B cell (primary cell): ENCODE measurements around the gene FMN1. TPM values are rescaled to one million over a fixed set of nuclear protein-coding genes. Genes with fewer than 3 reads are reported as not detected.
A peak's percentile ranks its signal among the peaks of the same experiment; 100 is the strongest.

ENCODE experiments used
- ATAC-seq: fragments of 200-7000 bp; cut with Tn5 transposase; one replicate; pipeline ENCODE4 v1.10.0; 2021; ENCODE audit warnings: low read depth, mild to moderate bottlenecking, moderate number of reproducible peaks, moderate library complexity
- CTCF ChIA-PET: fragments of 350-600 bp; sonication (Branson Sonifier 250); formaldehyde crosslinking; loops from one replicate; lab custom pipeline; 2021; ENCODE audit warnings: antibody characterized with exemption, inconsistent platforms; lab: Charles Lee
- POLR2A ChIA-PET: fragments of 350-600 bp; sonication (Branson Sonifier 250); formaldehyde crosslinking; loops from one replicate; lab custom pipeline; 2021; ENCODE audit warnings: antibody characterized with exemption; lab: Charles Lee
- DNase-seq: peaks from one replicate; pipeline ENCODE4 v3.0.0; 2013
- H2AFZ ChIP-seq: 2 replicates; pipeline ENCODE4 v1.6.1; 2012; ENCODE audit warnings: mild to moderate bottlenecking, low read depth, low read length; ENCODE audit not compliant: insufficient read depth, poor library complexity, severe bottlenecking
- H3K27ac ChIP-seq, 2 donors: 1 replicate in 1 of 2; 2 replicates in 1 of 2; pipeline ENCODE4 v1.5.1; 2012 to 2013; ENCODE audit warnings: low read length in 2 of 2, mild to moderate bottlenecking in 2 of 2, moderate library complexity in 1 of 2
- H3K27me3 ChIP-seq, 4 experiments: fragments of 200-600 bp in 1 of 4; sonication (generic) in 1 of 4; replicated peaks in 1 of 4; 1 replicate in 2 of 4; 2 replicates in 2 of 4; pipeline versions ENCODE4 v1.6.1 to v1.7.0; 2013 to 2016; ENCODE audit warnings: low read length in 3 of 4, mild to moderate bottlenecking in 2 of 4, mixed read lengths in 1 of 4, moderate library complexity in 1 of 4; ENCODE audit not compliant: insufficient read depth in 4 of 4, control insufficient read depth in 3 of 4; ENCODE audit errors: control extremely low read depth in 1 of 4
- H3K36me3 ChIP-seq, 2 experiments: replicated peaks in 1 of 2; 1 replicate in 1 of 2; 2 replicates in 1 of 2; pipeline versions ENCODE4 v1.6.1 to v1.7.1; 2013; ENCODE audit warnings: low read length in 1 of 2; ENCODE audit not compliant: insufficient read depth in 2 of 2, control insufficient read depth in 1 of 2; ENCODE audit errors: control extremely low read depth in 1 of 2, extremely low read depth in 1 of 2
- H3K4me1 ChIP-seq, 2 donors: fragments of 200-600 bp in 1 of 2; sonication (generic) in 1 of 2; 1 replicate in 1 of 2; 2 replicates in 1 of 2; pipeline versions ENCODE4 v1.5.1 to v1.6.1; 2013 to 2017; ENCODE audit warnings: low read length in 2 of 2; ENCODE audit not compliant: control insufficient read depth in 2 of 2, insufficient read depth in 2 of 2
- H3K4me2 ChIP-seq: replicated peaks from 2 replicates; pipeline ENCODE3; 2012; ENCODE audit warnings: mild to moderate bottlenecking, low read depth, low read length; ENCODE audit not compliant: poor library complexity, severe bottlenecking
- H3K4me3 ChIP-seq, 5 experiments: fragments of 200-600 bp in 1 of 5; sonication (generic) in 1 of 5; 1 replicate in 3 of 5; 2 replicates in 2 of 5; pipeline versions ENCODE4 v1.5.1 to v1.7.0; 2011 to 2016; ENCODE audit warnings: low read length in 4 of 5, mild to moderate bottlenecking in 4 of 5, low read depth in 2 of 5, control low read depth in 1 of 5, moderate library complexity in 1 of 5; ENCODE audit not compliant: insufficient read depth in 1 of 5; ENCODE audit errors: control extremely low read depth in 1 of 5, extremely low read depth in 1 of 5
- H3K79me2 ChIP-seq: fragments of 200-600 bp; sonication (generic); one replicate; pipeline ENCODE4 v1.6.0; 2016; ENCODE audit warnings: low read length; ENCODE audit not compliant: control insufficient read depth, insufficient read depth
- H3K9ac ChIP-seq: fragments of 200-600 bp; sonication (generic); 2 replicates; pipeline ENCODE4 v1.6.1; 2017; ENCODE audit warnings: mild to moderate bottlenecking, low read length, moderate library complexity
- H3K9me3 ChIP-seq, 3 donors: one replicate each; pipeline versions ENCODE4 v1.6.1 to v1.7.1; 2013; ENCODE audit warnings: low read length in 2 of 3; ENCODE audit not compliant: control insufficient read depth in 2 of 3, insufficient read depth in 1 of 3; ENCODE audit errors: control extremely low read depth in 1 of 3
- H4K20me1 ChIP-seq: 2 replicates; pipeline ENCODE4 v1.6.0; 2012; ENCODE audit warnings: mild to moderate bottlenecking, low read length; ENCODE audit not compliant: insufficient read depth, control insufficient read depth, poor library complexity, severe bottlenecking
- H3K27ac Mint-ChIP-seq: one replicate; pipeline ENCODE4 v1.8.0; 2021; ENCODE audit warnings: mixed read lengths
- H3K27me3 Mint-ChIP-seq: one replicate; pipeline ENCODE4 v1.8.0; 2021; ENCODE audit warnings: mixed read lengths
- H3K4me1 Mint-ChIP-seq: one replicate; pipeline ENCODE4 v1.8.0; 2021; ENCODE audit warnings: mixed read lengths
- H3K4me3 Mint-ChIP-seq: one replicate; pipeline ENCODE4 v1.8.0; 2021; ENCODE audit warnings: mixed read lengths
- H3K9me3 Mint-ChIP-seq: one replicate; pipeline ENCODE4 v1.8.0; 2022; ENCODE audit warnings: mixed read lengths; ENCODE audit not compliant: insufficient read depth
- CTCF ChIP-seq: fragments of 200-600 bp; IDR thresholded peaks from one replicate; pipeline ENCODE4 v1.8.0; 2022; ENCODE audit warnings: antibody characterized with exemption, mild to moderate bottlenecking
- EZH2 ChIP-seq: IDR thresholded peaks from 2 replicates; pipeline ENCODE4 v1.6.1; 2012; ENCODE audit warnings: borderline replicate concordance, low read depth, mild to moderate bottlenecking, moderate library complexity, low read length; ENCODE audit not compliant: insufficient read depth, poor library complexity, severe bottlenecking
- WGBS: methylation state at CpG from one replicate; pipeline ENCODE4 v1.1.5; 2013; ENCODE audit warnings: missing lambda C conversion rate; ENCODE audit not compliant: insufficient coverage; 5-methylcytosine and 5-hydroxymethylcytosine counted together
- intact Hi-C: fragments of 100-400 bp; cut with micrococcal nuclease; formaldehyde crosslinking; loops from one replicate; pipeline ENCODE4 v1.10.0; 2022
- polyA plus RNA-seq: library from polyadenylated mRNA; depleted of rRNA; stranded (reverse); fragments of >200 nt; gene quantifications from 2 replicates; pipeline ENCODE4 v1.2.3, GENCODE V29; 2012
- total RNA-seq, 2 donors: library from RNA; stranded (reverse); fragments of 120-200 nt in 1 of 2; gene quantifications; 1 replicate in 1 of 2; 2 replicates in 1 of 2; pipeline versions ENCODE4 v1.2.3 to v1.2.4, GENCODE V29; 2013 to 2022

FMN1 gene
- total and polyA plus RNA-seq, 2 donors (not counting 1 experiment from before 2014, with no cell fraction given), result 0.21 to 0.96 TPM

- Histone ChIP-seq H3K4me3 (peak overlapping the region; percentile 0 to 55 (median 45)), H3K4me2 (peak overlapping the region; percentile 71), H3K79me2 (no peaks in the 10 kb centered on the region), H3K9me3 (no peaks in the 10 kb centered on the region), H3K27ac (peak overlapping the region in 1 of 2 donors; percentile 14), H4K20me1 (no peaks in the 10 kb centered on the region), H3K4me1 (peaks cover 15 to 19% of the 10 kb centered on the region in 2 donors), H3K36me3 (no peaks in the 10 kb centered on the region), H2AFZ (peak overlapping the region; percentile 73), H3K27me3 (no peaks in the 10 kb centered on the region), H3K9ac (peak overlapping the region; percentile 52)
- DNase-seq (peak; percentile 35), ATAC-seq (peak; percentile 56)
- intact Hi-C loops, result no loop called here
- H3K4me1 Mint-ChIP-seq, result peaks cover 13% of the 10 kb centered on the region
- TF ChIP-seq CTCF, result no peak
- no peak for TF ChIP-seq EZH2
- H3K4me3 Mint-ChIP-seq, result peak overlapping the region; percentile 81
- POLR2A ChIA-PET, result no interaction called here
- no peaks in the 10 kb centered on the region for H3K9me3 Mint-ChIP-seq
- no peak overlapping the region for H3K27ac Mint-ChIP-seq
- WGBS, result 13% methylated on average over 14 of the region's 14 CpGs
- CTCF ChIA-PET, result no interaction called here
- peaks cover 16% of the 10 kb centered on the region for H3K27me3 Mint-ChIP-seq
These were observed 126.5 kb downstream of the FMN1 start for GRCh38 chr15:33068007-33068481.

DNA sequence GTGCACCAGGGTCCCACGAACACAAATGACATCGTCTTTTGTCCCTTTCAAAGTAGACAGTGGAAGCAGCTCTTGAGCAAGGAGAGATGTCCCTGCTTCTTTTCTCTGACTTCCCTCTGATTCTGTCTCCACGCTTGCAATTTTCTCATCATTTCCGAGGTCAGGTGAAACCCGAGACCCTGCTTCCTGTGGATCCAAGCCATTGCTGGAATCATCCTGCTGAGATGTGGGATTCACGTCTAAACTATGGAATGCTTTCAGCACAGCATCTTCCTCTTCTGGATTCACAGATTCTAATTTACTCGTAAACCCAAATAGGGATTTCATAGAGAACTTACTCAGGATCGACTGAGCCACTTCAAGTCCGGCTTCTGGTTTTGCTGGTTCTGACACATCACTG is 127.1 kb downstream of the FMN1 start:
- H3K27ac ChIP-seq, result no peak overlapping the region
- Mint-ChIP-seq H3K9me3 (no peaks in the 10 kb centered on the region), H3K4me1 (peaks cover 13% of the 10 kb centered on the region), H3K27ac (no peak overlapping the region), H3K27me3 (peaks cover 15% of the 10 kb centered on the region), H3K4me3 (peak overlapping the region; percentile 81)
- peaks cover 15 to 19% of the 10 kb centered on the region in 2 donors for H3K4me1 ChIP-seq
- POLR2A ChIA-PET, result no interaction called here
- H3K79me2 ChIP-seq, result no peaks in the 10 kb centered on the region
- DNase-seq (no peak), ATAC-seq (no peak)
- peak overlapping the region; percentile 71 for H3K4me2 ChIP-seq
- no peaks in the 10 kb centered on the region for H3K36me3 ChIP-seq
- H3K9ac ChIP-seq, result peak overlapping the region; percentile 52
- TF ChIP-seq CTCF (no peak), EZH2 (no peak)
- peak overlapping the region in 4 of 5 experiments; percentile 0 to 55 (median 50) for H3K4me3 ChIP-seq
- no peaks in the 10 kb centered on the region for H4K20me1 ChIP-seq
- H2AFZ ChIP-seq, result peak overlapping the region; percentile 73
- 53% methylated on average over 9 of the region's 9 CpGs for WGBS
- CTCF ChIA-PET, result no interaction called here
- H3K9me3 ChIP-seq, result no peaks in the 10 kb centered on the region
- no peaks in the 10 kb centered on the region for H3K27me3 ChIP-seq
- intact Hi-C loops, result no loop called here
